IPS-18a (cell line): ENCODE results near the gene SLC35F2.

ENCODE experiments used
- H3K27ac ChIP-seq: one replicate; pipeline ENCODE4 v1.5.1; 2013; ENCODE audit warnings: low read length
- H3K27me3 ChIP-seq: one replicate; pipeline ENCODE4 v1.6.1; 2013; ENCODE audit warnings: mild to moderate bottlenecking, low read length; ENCODE audit not compliant: control insufficient read depth, insufficient read depth
- H3K36me3 ChIP-seq: one replicate; pipeline ENCODE4 v1.6.1; 2013; ENCODE audit warnings: low read depth, low read length; ENCODE audit not compliant: control insufficient read depth
- H3K4me1 ChIP-seq: one replicate; pipeline ENCODE4 v1.6.1; 2013; ENCODE audit warnings: low read depth, low read length; ENCODE audit not compliant: control insufficient read depth
- H3K4me3 ChIP-seq: one replicate; pipeline ENCODE4 v1.5.1; 2013; ENCODE audit warnings: low read length
- H3K9ac ChIP-seq: one replicate; pipeline ENCODE4 v1.6.1; 2013; ENCODE audit warnings: mild to moderate bottlenecking, low read length, moderate library complexity
- H3K9me3 ChIP-seq: one replicate; pipeline ENCODE4 v1.6.1; 2013; ENCODE audit warnings: low read depth, low read length; ENCODE audit not compliant: control insufficient read depth

SLC35F2 gene

GRCh38 chr11:107808521-107808920, 50.1 kb downstream of the SLC35F2 start:
- Histone ChIP-seq H3K4me3 (no peak overlapping the region), H3K4me1 (no peaks in the 10 kb centered on the region), H3K36me3 (peaks cover 6% of the 10 kb centered on the region)

GRCh38 chr11:107804971-107805370, 53.6 kb downstream of the SLC35F2 start:
- Histone ChIP-seq H3K36me3 (peaks cover 3% of the 10 kb centered on the region), H3K4me1 (no peaks in the 10 kb centered on the region), H3K9ac (no peak overlapping the region), H3K27ac (no peak overlapping the region), H3K27me3 (no peaks in the 10 kb centered on the region), H3K4me3 (no peak overlapping the region), H3K9me3 (no peaks in the 10 kb centered on the region)

More at GRCh38 chr11:107808521-107808920, 50.1 kb downstream of the SLC35F2 start:
- H3K27me3 ChIP-seq, result no peaks in the 10 kb centered on the region
- no peak overlapping the region for H3K9ac ChIP-seq
- H3K27ac ChIP-seq, result no peak overlapping the region
- no peaks in the 10 kb centered on the region for H3K9me3 ChIP-seq

GRCh38 chr11:107804211-107804610, 54.4 kb downstream of the SLC35F2 start:
- H3K27ac ChIP-seq, result no peak overlapping the region
- H3K36me3 ChIP-seq, result peaks cover 3% of the 10 kb centered on the region
- H3K9me3 ChIP-seq, result no peaks in the 10 kb centered on the region
- H3K9ac ChIP-seq, result no peak overlapping the region
- no peaks in the 10 kb centered on the region for H3K27me3 ChIP-seq
- no peaks in the 10 kb centered on the region for H3K4me1 ChIP-seq
- no peak overlapping the region for H3K4me3 ChIP-seq

GRCh38 chr11:107801641-107802040, 56.9 kb downstream of the SLC35F2 start:
- Histone ChIP-seq H3K27ac (no peak overlapping the region), H3K9me3 (no peaks in the 10 kb centered on the region), H3K27me3 (no peaks in the 10 kb centered on the region), H3K9ac (no peak overlapping the region), H3K4me3 (no peak overlapping the region), H3K4me1 (no peaks in the 10 kb centered on the region), H3K36me3 (peaks cover 3% of the 10 kb centered on the region)

- Histone ChIP-seq H3K9me3 (no peaks in the 10 kb centered on the region), H3K4me1 (no peaks in the 10 kb centered on the region), H3K36me3 (no peaks in the 10 kb centered on the region), H3K27ac (no peak overlapping the region), H3K4me3 (no peak overlapping the region), H3K9ac (no peak overlapping the region), H3K27me3 (no peaks in the 10 kb centered on the region)
Observed at GRCh38 chr11:107799218-107799859, 59.2 kb downstream of the SLC35F2 start.

- Histone ChIP-seq H3K4me1 (no peaks in the 10 kb centered on the region), H3K9ac (no peak overlapping the region), H3K27me3 (no peaks in the 10 kb centered on the region), H3K36me3 (no peaks in the 10 kb centered on the region), H3K27ac (no peak overlapping the region), H3K9me3 (no peaks in the 10 kb centered on the region), H3K4me3 (no peak overlapping the region)
Observed at GRCh38 chr11:107792049-107792443, 66.5 kb downstream of the SLC35F2 start.

- H3K9me3 ChIP-seq, result no peaks in the 10 kb centered on the region
- H3K27ac ChIP-seq, result no peak overlapping the region
- H3K4me3 ChIP-seq, result no peak overlapping the region
- no peaks in the 10 kb centered on the region for H3K4me1 ChIP-seq
- no peak overlapping the region for H3K9ac ChIP-seq
- no peaks in the 10 kb centered on the region for H3K36me3 ChIP-seq
- H3K27me3 ChIP-seq, result no peaks in the 10 kb centered on the region
Observed at GRCh38 chr11:107791343-107792048, 67.1 kb downstream of the SLC35F2 start.

GRCh38 chr11:107789767-107790166, 68.8 kb downstream of the SLC35F2 start:
- no peak overlapping the region for H3K9ac ChIP-seq
- H3K9me3 ChIP-seq, result no peaks in the 10 kb centered on the region
- no peak overlapping the region for H3K4me3 ChIP-seq
- no peaks in the 10 kb centered on the region for H3K27me3 ChIP-seq
- H3K4me1 ChIP-seq, result no peaks in the 10 kb centered on the region
- no peaks in the 10 kb centered on the region for H3K36me3 ChIP-seq
- no peak overlapping the region for H3K27ac ChIP-seq

GRCh38 chr11:107787733-107788132, 70.9 kb downstream of the SLC35F2 start:
- no peaks in the 10 kb centered on the region for H3K4me1 ChIP-seq
- no peaks in the 10 kb centered on the region for H3K27me3 ChIP-seq
- no peak overlapping the region for H3K27ac ChIP-seq
- H3K4me3 ChIP-seq, result no peak overlapping the region
- no peak overlapping the region for H3K9ac ChIP-seq
- no peaks in the 10 kb centered on the region for H3K9me3 ChIP-seq
- H3K36me3 ChIP-seq, result no peaks in the 10 kb centered on the region

- no peak overlapping the region for H3K4me3 ChIP-seq
- H3K27ac ChIP-seq, result no peak overlapping the region
- no peak overlapping the region for H3K9ac ChIP-seq
- no peaks in the 10 kb centered on the region for H3K9me3 ChIP-seq
- H3K4me1 ChIP-seq, result no peaks in the 10 kb centered on the region
- H3K27me3 ChIP-seq, result no peaks in the 10 kb centered on the region
- H3K36me3 ChIP-seq, result no peaks in the 10 kb centered on the region
Observed at GRCh38 chr11:107785401-107785800, 73.2 kb downstream of the SLC35F2 start.

GRCh38 chr11:107783121-107783520, 75.5 kb downstream of the SLC35F2 start:
- H3K4me1 ChIP-seq, result no peaks in the 10 kb centered on the region
- H3K27ac ChIP-seq, result no peak overlapping the region
- H3K9me3 ChIP-seq, result no peaks in the 10 kb centered on the region
- no peaks in the 10 kb centered on the region for H3K36me3 ChIP-seq
- no peak overlapping the region for H3K9ac ChIP-seq
- no peak overlapping the region for H3K4me3 ChIP-seq
- no peaks in the 10 kb centered on the region for H3K27me3 ChIP-seq

GRCh38 chr11:107780775-107781174, 77.8 kb downstream of the SLC35F2 start:
- no peaks in the 10 kb centered on the region for H3K4me1 ChIP-seq
- H3K36me3 ChIP-seq, result no peaks in the 10 kb centered on the region
- no peak overlapping the region for H3K4me3 ChIP-seq
- H3K27ac ChIP-seq, result no peak overlapping the region
- no peak overlapping the region for H3K9ac ChIP-seq
- H3K9me3 ChIP-seq, result no peaks in the 10 kb centered on the region
- H3K27me3 ChIP-seq, result no peaks in the 10 kb centered on the region
